ENCODE measurements around the gene PLCZ1.

DNA sequence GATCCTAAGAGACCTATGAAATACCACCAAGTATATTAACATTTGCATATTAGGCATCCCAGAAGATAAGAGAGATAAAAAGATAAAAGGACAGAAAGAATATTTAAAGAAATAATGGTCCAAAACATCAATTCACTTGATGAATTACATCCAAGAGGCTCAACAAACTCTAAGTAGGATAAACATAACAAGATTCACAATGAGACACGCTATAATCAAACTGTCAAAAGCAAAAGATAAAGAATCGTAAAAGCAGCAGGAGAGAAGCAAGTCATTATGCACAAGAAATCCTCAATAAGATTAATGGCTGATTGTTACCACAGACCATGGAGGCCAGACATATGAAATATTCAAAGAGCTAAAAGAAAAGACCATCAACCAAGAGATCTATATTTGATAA, 79.6 kb downstream of the PLCZ1 start:
- TF ChIP-seq, protein P1, sequence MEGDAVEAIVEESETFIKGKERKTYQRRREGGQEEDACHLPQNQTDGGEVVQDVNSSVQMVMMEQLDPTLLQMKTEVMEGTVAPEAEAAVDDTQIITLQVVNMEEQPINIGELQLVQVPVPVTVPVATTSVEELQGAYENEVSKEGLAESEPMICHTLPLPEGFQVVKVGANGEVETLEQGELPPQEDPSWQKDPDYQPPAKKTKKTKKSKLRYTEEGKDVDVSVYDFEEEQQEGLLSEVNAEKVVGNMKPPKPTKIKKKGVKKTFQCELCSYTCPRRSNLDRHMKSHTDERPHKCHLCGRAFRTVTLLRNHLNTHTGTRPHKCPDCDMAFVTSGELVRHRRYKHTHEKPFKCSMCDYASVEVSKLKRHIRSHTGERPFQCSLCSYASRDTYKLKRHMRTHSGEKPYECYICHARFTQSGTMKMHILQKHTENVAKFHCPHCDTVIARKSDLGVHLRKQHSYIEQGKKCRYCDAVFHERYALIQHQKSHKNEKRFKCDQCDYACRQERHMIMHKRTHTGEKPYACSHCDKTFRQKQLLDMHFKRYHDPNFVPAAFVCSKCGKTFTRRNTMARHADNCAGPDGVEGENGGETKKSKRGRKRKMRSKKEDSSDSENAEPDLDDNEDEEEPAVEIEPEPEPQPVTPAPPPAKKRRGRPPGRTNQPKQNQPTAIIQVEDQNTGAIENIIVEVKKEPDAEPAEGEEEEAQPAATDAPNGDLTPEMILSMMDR (IDR thresholded peaks at IDR 0.05; ENCODE audit: poor library complexity) = no peak
- no peak for TF ChIP-seq EZH2 (IDR thresholded peaks at IDR 0.05; ENCODE audit: borderline replicate concordance)

Measured in hepatocyte (in vitro differentiated cells).